ENCODE measurements around the gene ELL.

Gene ELL

GRCh38 chr19:18421371-18421959, 100.4 kb downstream of the ELL start:
- ChIA-PET POLR2A (interaction anchor here (1.5 to 2.6 kb wide), 2 partner anchors 140 to 141 kb away, joined by 4 to 10 read pairs; partner anchors contain the start of gene JUND), CTCF (interaction anchor here (0.7 to 16.0 kb wide), 6 partner anchors 10 to 93 kb away, joined by 3 to 380 read pairs (median 4); partner anchors contain the start of genes GDF15 and LRRC25)
- no peak for DNase-seq (ENCODE audit: extremely low spot score)
- TF ChIP-seq CTCF (IDR thresholded peaks at IDR 0.05; ENCODE audit: control extremely low read depth, extremely low read depth, low read depth, missing control alignments): no peak

- DNase-seq (ENCODE audit: extremely low spot score): no peak
- CTCF ChIA-PET: interaction anchor here (0.7 to 16.0 kb wide), 6 partner anchors 8 to 92 kb away, joined by 3 to 380 read pairs (median 4); partner anchors contain the start of genes GDF15 and LRRC25
- POLR2A ChIA-PET: interaction anchor here (1.5 to 2.6 kb wide), 2 partner anchors 139 to 141 kb away, joined by 4 to 10 read pairs; partner anchors contain the start of gene JUND
- TF ChIP-seq CTCF (IDR thresholded peaks at IDR 0.05; ENCODE audit: control extremely low read depth, extremely low read depth, low read depth, missing control alignments): no peak
These were observed 100.9 kb downstream of the ELL start for GRCh38 chr19:18420930-18421329.

GRCh38 chr19:18419699-18420460, 102.0 kb downstream of the ELL start:
- TF ChIP-seq CTCF (IDR thresholded peaks at IDR 0.05; ENCODE audit: control extremely low read depth, extremely low read depth, low read depth, missing control alignments): no peak
- no peak for DNase-seq (ENCODE audit: extremely low spot score)
- ChIA-PET POLR2A (interaction anchor here (1.1 to 1.6 kb wide), 3 partner anchors 91 to 499 kb away, joined by 3 to 12 read pairs (median 3); partner anchors contain the start of genes COPE and JUND), CTCF (interaction anchor here (0.7 to 16.0 kb wide), 13 partner anchors 9 to 168 kb away, joined by 3 to 380 read pairs (median 5); partner anchors contain the start of genes GDF15, JUND and LRRC25)

- POLR2A ChIA-PET: interaction anchor here (0.6 to 1.6 kb wide), 5 partner anchors 91 to 560 kb away, joined by 3 to 12 read pairs (median 3); partner anchors contain the start of genes COPE and JUND
- TF ChIP-seq CTCF (IDR thresholded peaks at IDR 0.05; ENCODE audit: control extremely low read depth, extremely low read depth, low read depth, missing control alignments): peak; percentile 30
These were observed 102.6 kb downstream of the ELL start, which contains the start of gene SSBP4 for GRCh38 chr19:18419195-18419698. Gene SSBP4, plus strand, starts transcription at chr19:18419398. Its CDS starts 251 bp downstream, at chr19:18419649.

GRCh38 chr19:18418483-18419194, 103.2 kb downstream of the ELL start:
- POLR2A ChIA-PET: interaction anchor here (0.6 to 1.6 kb wide), 5 partner anchors 90 to 559 kb away, joined by 3 to 12 read pairs (median 3); partner anchors contain the start of genes COPE and JUND
- CTCF ChIA-PET: interaction anchor here (0.7 to 16.0 kb wide), 13 partner anchors 8 to 171 kb away, joined by 3 to 380 read pairs (median 7); partner anchors contain the start of genes GDF15, JUND, LRRC25 and LSM4
- DNase-seq (ENCODE audit: extremely low spot score): no peak
- no peak for TF ChIP-seq CTCF (IDR thresholded peaks at IDR 0.05; ENCODE audit: control extremely low read depth, extremely low read depth, low read depth, missing control alignments)

More at GRCh38 chr19:18419195-18419698, 102.6 kb downstream of the ELL start, which contains the start of gene SSBP4:
- CTCF ChIA-PET: interaction anchor here (0.7 to 16.0 kb wide), 13 partner anchors 9 to 170 kb away, joined by 3 to 380 read pairs (median 5); partner anchors contain the start of genes GDF15, JUND and LRRC25
- DNase-seq (ENCODE audit: extremely low spot score): peak; percentile 91

Measured in GM10248 (cell line).